ENCODE results near the gene XCL1.
A peak's percentile ranks its signal among the peaks of the same experiment; 100 is the strongest.

XCL1 gene

DNA sequence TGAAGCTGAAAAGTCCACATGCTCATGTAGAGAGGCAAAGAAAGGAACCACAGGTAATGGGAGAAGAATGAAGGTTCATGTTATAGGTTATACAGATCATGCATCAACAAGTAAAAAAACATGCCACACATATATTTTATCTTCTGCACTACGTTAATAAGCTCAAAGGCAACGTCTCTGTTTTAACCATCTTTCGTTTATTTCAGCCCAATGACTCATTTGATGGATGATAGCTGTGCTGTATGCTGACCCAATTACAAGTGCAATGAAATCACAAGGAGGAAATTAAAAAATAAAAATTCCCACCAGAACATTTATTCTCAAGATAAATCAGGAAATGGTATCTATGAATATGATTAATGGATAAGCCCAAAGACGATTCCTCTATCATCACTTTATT, 24.6 kb downstream of the XCL1 start:
- intact Hi-C loops (cut with DNase I) = loop anchor here (10.0 kb wide), 1 partner anchor 534 kb away; no protein-coding TSS in a partner anchor
- DNase-seq = no peak

- peak; percentile 69 to 97 (median 84) for DNase-seq
- intact Hi-C loops (cut with DNase I) = loop anchor here (1.0 to 10.0 kb wide), 2 partner anchors 531 to 745 kb away; no protein-coding TSS in a partner anchor
These were observed 27.2 kb downstream of the XCL1 start for GRCh38 chr1:168603501-168604110.

DNA sequence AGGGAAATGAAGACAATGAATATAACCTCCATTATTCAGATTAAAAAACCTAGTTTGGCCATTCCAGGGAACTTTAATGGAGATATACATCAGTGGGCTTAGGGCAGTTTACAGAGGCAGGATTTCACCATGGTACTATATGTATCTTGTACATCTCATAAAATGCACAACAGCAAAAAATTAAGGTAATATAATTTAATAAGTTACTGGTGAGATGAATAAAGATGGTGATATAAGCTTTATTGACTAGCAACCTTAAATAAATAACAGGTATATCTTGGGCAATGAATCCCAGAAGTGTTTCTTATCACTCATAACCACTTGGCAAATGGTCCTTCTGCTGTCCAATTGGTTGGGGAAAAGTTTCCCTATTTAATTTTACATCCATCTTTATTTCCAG, 29.0 kb downstream of the XCL1 start:
- DNase-seq = no peak
- intact Hi-C loops (cut with DNase I) = loop anchor here (10.0 kb wide), 1 partner anchor 529 kb away; no protein-coding TSS in a partner anchor

DNA sequence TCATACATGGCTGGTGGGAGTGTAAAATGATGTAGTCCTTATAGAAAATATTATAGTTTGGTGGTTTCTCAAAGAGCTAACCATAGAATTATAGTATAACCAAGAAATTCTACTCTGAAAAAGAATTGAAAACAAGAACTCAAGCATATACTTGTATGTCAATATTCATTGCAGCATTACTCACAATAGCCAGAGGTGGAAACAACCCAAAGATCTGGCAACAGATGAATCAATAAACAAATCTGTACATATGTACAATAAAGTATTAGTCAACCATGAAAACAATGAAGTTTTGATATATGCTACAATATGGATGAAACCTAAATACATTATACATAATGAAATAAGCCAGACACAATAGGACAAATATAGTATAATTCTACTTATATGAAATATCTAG, 29.7 kb downstream of the XCL1 start:
- intact Hi-C loops (cut with DNase I) = loop anchor here (10.0 kb wide), 1 partner anchor 529 kb away; no protein-coding TSS in a partner anchor
- DNase-seq = no peak

DNA sequence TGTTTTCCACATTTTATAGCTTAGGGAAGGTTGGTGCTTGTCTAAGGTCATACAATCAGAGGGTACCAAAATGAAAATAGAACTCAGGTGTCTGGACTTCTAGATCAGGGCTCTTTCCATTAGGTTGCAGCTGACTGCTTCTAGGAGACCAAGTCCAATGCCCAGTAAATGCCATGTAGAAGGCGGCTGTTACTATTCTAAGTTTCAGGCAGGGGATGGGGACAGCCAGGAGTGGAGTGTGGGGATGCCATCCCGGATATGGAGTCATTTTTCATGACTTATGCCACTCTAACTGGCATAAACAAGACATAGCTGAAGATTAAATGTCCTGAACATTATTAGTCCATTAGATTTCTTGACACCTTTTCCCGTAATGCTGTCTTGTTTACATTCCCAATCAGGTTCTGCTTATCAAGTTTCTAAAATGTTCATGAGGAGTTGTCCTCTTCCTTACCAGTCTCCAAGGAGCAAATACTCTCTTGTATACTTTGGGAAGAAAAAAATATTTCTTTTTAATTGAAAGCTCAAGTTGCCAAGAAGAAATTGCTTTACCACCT, 31.5 kb downstream of the XCL1 start:
- intact Hi-C loops (cut with DNase I) = loop anchor here (10.0 kb wide), 1 partner anchor 527 kb away; no protein-coding TSS in a partner anchor
- no peak for DNase-seq

DNA sequence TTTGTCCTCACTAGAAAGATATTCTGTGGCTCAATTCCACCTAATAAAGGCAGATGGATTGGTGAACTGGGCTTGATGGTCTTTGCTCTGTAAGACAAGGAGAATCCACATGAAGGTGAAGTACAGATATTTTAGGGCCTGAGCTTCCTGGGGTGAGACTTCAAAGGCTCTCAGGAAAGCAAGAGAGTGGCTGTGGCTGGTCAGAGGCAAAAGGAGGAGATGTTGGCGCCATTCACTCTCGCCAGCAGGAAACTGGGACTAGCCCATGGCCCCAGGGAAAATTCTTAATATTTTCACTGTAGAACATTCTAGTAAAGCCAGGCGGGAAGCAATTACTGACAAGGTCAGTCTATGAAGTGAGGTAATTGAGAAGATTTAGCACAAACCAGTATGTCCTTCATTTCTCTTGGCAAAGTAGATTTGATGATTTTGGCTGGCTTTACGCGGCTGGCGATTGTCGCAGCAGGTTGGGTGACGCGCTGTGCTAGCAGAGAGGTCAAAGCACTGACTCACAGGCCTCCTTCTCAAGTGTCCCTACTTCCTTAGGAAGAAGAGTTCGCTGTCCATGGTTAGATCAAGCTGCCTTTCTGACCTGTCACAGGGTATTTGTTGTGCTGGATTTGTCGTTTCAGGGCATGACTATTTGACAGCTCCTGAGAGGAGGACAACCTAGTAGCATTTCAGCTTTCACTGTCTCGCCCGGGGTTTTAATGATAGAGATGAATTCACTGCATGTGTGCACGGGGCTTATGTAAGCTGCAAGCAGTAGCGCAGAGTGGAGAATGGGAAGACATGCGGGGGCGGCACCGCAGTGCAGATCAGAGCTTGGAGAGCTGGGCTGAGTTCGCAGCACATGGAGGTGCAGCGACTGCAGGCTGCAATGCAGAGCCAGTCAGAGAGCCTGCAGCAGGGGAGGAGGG, 32.7 kb downstream of the XCL1 start:
- DNase-seq = peak in 9 of 10 donors; percentile 15 to 96 (median 76)
- intact Hi-C loops (cut with DNase I) = loop anchor here (10.0 kb wide), 1 partner anchor 526 kb away; no protein-coding TSS in a partner anchor

DNA sequence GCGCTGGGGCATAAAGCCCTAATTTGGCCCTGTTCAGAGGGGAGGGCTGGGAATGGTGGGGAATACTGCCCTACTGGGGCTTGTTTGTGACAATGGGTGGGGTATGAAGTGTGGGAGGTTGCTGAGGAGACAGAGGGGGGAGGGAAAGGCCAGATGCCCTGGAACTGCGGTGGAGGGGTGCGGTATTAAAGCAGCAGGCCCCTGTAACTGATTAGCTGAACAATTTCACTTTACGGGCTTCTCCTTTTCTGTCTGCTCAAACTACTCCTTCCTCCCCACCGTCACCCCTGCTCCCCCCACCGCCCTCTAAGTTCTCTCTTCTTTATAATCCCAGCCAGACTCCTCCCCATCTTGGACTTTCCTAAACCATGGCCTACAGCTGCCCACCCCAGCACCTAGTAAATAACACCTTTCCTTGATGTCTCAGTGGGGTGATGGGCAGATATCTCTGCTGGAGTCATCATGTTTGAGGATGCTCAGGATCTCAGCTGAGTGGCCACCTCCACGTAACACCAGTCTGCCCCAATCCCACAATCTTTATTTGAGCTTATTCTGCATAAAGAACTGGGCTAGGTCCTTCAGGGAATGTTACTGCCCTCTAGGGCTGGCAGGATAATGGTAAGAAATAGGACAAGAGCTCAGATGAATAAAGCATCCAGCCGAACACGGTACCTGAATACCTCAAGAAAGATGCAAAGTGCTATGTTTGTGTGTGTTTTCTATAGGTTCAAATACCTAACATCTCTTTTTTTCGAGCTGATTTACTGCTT, 33.5 kb downstream of the XCL1 start:
- intact Hi-C loops (cut with DNase I) = loop anchor here (10.0 kb wide), 1 partner anchor 525 kb away; no protein-coding TSS in a partner anchor
- no peak for DNase-seq

DNA sequence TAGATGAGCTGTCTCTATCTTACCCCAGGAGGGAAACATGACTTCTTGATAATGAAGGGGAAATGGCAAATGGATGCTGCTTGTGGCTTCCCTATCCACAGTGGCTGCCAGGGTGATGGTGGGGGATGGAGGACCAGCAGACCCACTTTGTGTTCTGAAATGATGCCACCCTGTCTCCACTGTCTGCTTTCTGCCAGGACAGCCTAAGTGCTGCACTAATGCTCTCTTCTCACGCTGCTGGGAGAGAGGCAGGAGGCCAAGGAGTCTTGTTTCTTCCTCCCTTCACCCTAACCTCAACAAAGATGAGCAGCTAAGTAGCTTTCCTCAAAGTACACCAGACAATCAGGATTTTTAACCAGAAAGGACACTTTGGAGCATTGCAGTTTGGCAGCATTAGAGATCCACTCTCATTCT, 36.6 kb downstream of the XCL1 start:
- peak in 1 of 10 donors; percentile 75 for DNase-seq
- intact Hi-C loops (cut with DNase I) = no loop called here

DNA sequence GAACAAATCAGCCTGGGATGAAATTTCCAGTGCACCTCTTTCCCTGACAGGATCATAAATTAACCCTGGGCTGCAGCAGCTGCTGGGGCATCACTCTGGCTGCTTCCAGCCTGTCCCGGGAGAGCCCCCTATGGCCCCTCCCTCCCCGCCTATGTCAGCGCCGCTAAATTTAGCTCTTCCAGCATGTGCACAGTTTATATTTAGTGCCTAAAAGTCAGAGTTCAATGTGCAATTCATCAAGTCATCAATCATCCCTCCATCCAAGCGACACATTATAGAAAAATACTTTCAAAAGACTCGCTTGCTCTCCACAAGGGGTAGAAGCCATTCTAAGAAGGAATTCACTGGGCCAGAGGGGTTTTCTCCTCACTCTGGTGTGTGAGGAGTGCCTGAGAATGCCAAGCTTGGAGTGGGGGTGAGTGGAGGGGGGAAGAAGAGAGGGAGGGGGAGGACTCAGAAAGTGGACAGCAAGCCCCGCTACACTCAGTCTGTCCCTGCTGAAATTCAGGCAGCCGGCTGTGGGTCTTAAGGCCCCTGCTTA, 37.4 kb downstream of the XCL1 start:
- intact Hi-C loops (cut with DNase I) = no loop called here

GRCh38 chr1:168614235-168614634, 37.8 kb downstream of the XCL1 start:
- intact Hi-C loops (cut with DNase I) = no loop called here
- no peak for DNase-seq

More for the DNA sequence above, 37.4 kb downstream of the XCL1 start:
- DNase-seq = peak in 2 of 10 donors; percentile 22 to 87

DNA sequence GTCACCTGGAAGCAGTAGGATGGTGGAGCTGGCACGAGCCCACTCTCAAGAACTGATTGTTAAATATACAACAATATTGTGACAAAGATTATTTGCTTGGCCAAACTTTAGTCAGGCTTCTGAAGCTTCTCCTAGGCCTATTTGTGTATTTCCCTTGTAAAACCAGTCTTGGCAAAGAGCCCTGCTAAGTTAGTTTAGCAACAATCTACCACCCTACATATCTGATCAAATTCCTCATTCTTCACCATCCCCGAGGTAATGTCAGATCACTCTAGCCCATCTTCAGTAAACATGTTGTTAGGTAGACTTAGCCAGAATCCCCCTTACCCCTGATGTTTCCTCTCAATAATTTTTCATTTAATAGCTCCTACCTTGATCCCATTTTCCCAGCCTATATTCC, 39.6 kb downstream of the XCL1 start:
- intact Hi-C loops (cut with DNase I) = no loop called here
- no peak for DNase-seq

GRCh38 chr1:168617974-168618750, 41.8 kb downstream of the XCL1 start:
- DNase-seq = no peak
- intact Hi-C loops (cut with DNase I) = no loop called here

GRCh38 chr1:168618886-168619285, 42.5 kb downstream of the XCL1 start:
- intact Hi-C loops (cut with DNase I) = no loop called here
- no peak for DNase-seq

DNA sequence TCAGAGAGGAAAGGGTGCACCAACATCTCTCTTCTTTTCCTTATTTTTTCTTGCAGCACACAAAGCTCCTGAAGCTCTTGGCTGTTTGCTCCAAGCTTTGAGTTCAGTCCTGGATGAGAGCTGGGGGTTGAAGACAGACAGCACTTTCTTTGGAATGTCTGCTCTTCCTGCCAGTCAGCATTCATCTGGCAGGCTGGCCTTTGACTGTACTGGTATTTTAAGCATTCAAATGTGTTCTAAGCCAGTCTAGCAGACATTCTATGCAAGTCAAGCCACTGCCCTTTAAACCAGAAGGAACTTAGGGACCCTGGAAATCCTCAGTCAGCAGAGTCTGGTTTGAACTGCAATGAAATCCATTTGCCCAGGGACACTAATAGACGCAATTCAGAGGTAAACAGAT, 45.0 kb downstream of the XCL1 start:
- intact Hi-C loops (cut with DNase I) = no loop called here
- DNase-seq = no peak

DNA sequence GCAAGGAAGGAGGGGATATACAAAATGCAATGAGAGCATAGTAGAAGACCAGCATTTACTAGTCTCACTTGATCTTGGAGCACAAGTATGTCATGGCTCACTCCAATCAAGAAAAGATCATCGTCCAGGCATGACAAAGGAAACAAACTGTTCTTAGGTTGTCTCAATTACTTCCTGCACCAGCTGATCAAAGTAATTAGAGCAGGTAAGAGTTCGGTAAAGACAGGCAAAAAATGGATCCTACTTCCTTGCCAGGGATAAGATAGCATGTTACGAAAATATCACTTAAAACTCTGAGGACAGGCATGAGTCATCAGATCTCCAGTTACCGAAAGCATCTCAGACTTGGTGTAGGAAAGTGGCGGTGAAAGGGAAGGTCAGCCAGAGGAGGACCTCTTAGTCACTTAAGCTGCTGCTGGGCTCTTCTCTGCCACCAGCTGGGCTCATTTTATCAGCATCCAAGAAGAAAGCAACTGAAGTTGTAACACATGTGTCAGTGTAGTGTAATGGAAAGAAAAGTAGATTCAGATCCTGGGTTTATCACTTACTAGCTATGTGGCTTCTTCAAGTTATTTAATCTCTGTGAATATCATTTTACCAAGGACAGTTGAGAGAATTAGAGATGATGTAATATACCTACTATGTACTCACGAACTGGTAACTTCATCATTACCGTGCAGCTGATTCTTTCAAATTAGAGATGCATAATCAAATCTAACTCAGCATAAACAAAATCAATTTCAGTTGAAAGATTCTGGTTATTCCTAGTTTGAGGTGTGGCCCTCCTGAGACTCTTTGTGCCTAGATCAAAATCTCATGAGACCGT, 46.8 kb downstream of the XCL1 start:
- intact Hi-C loops (cut with DNase I) = no loop called here
- no peak for DNase-seq

- intact Hi-C loops (cut with DNase I) = no loop called here
- no peak for DNase-seq
These were observed 47.4 kb downstream of the XCL1 start for GRCh38 chr1:168623831-168624230.

DNA sequence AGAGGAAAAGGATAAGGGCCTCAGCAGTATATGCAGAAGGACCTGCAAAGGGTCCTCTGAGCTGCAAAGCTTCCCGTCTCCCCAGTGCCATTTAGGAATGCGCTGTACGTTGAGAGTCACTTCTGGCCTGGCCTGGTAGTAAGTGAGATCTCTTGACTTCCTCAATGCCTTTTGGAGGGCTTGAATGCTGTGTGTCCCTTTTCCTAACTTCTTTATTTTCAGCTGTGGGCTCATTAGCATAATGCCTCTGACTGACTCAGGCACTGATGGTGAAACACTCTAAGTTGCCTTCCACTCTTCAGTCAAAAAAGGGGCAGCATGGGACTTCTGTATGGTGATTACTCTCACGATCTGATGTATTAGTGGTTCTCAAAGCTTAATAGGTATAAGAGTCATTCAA, 49.9 kb downstream of the XCL1 start:
- intact Hi-C loops (cut with DNase I) = no loop called here
- DNase-seq = no peak

GRCh38 chr1:168627370-168627769, 51.0 kb downstream of the XCL1 start:
- no peak for DNase-seq
- intact Hi-C loops (cut with DNase I) = no loop called here

All from posterior cingulate gyrus (tissue), 11 donors.